OCI-LY7 (cell line): ENCODE data around the gene SSU72.
"Not testable (repeated sequence)": the region's sequence is repeated elsewhere in the genome, so short reads cannot be mapped to it uniquely, and the experiment has no call there.

Experiments used
- CTCF ChIP-seq: fragments of 200-600 bp; sonication (generic); conservative IDR thresholded peaks from 2 replicates; pipeline ENCODE4 v1.5.1; 2014; ENCODE audit warnings: mild to moderate bottlenecking, antibody characterized with exemption, low read length, moderate library complexity, mixed read lengths
- EZH2phosphoT487 ChIP-seq: fragments of 200-600 bp; sonication (generic); IDR thresholded peaks from 2 replicates; pipeline ENCODE4 v1.6.1; 2018; ENCODE audit warnings: low read depth, borderline replicate concordance, mild to moderate bottlenecking, mixed run types, antibody characterized with exemption, low read length, moderate library complexity, mixed read lengths

DNA sequence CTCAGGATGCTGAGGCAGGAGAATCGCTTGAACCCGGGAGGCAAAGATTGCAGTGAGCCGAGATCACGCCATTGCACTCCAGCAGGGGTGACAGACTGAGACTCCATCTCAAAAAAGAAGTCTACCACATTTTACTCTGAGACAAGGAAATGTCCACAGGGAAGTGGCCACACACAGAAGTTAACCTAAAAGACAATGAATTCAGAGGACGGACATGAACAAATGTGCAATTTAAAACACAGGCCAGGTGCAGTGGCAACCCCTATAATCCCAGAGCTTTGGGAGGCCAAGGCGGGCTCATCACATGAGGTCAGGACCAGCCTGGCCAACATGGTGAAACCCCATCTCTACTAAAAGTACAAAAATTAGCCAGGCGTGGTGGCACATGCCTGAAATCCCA lies 17.0 kb downstream of the SSU72 start:
- not testable (repeated sequence) for TF ChIP-seq CTCF, EZH2phosphoT487
